Skin of body (tissue), 2 donors: ENCODE data around the gene PADI3. TPM values are rescaled to one million over a fixed set of nuclear protein-coding genes. Genes with fewer than 3 reads are reported as not detected.

Experiments
- DNase-seq: peaks from one replicate; lab custom pipeline; 2025; lab: John Stamatoyannopoulos, UW
- total RNA-seq: library from RNA; depleted of rRNA; stranded (reverse); fragments of >200 nt; gene quantifications from one replicate; pipeline ENCODE4 v1.2.3, GENCODE V29; 2014

PADI3 gene
- total RNA-seq, 1 donor from 2014 or later, result 15.8 TPM

GRCh38 chr1:17272066-17272465 is 23.2 kb downstream of the PADI3 start:
- no peak for DNase-seq

- no peak for DNase-seq
Observed at GRCh38 chr1:17272646-17273045, 23.7 kb downstream of the PADI3 start.

GRCh38 chr1:17273096-17273495 is 24.2 kb downstream of the PADI3 start:
- no peak for DNase-seq

- no peak for DNase-seq
Observed at GRCh38 chr1:17274186-17275170, 25.6 kb downstream of the PADI3 start.

- no peak for DNase-seq
Observed at GRCh38 chr1:17276568-17276967, 27.7 kb downstream of the PADI3 start.

- DNase-seq, result no peak
Observed at GRCh38 chr1:17277511-17278159, 28.7 kb downstream of the PADI3 start.

- DNase-seq, result no peak
Observed at GRCh38 chr1:17278996-17279830, 30.3 kb downstream of the PADI3 start.

- no peak for DNase-seq
Observed at GRCh38 chr1:17280436-17280835, 31.5 kb downstream of the PADI3 start.

GRCh38 chr1:17280894-17281293 is 32.0 kb downstream of the PADI3 start:
- DNase-seq, result no peak

GRCh38 chr1:17281775-17282181 is 32.9 kb downstream of the PADI3 start:
- no peak for DNase-seq

- DNase-seq, result no peak
Observed at GRCh38 chr1:17282836-17283235, 33.9 kb downstream of the PADI3 start.

GRCh38 chr1:17286646-17287045 is 37.7 kb downstream of the PADI3 start:
- no peak for DNase-seq

- DNase-seq, result no peak
Observed at GRCh38 chr1:17287130-17287776, 38.4 kb downstream of the PADI3 start.

- DNase-seq, result peak; percentile 10
Observed at GRCh38 chr1:17289721-17290120, 40.8 kb downstream of the PADI3 start.

- no peak for DNase-seq
Observed at GRCh38 chr1:17290553-17290952, 41.7 kb downstream of the PADI3 start.

GRCh38 chr1:17292299-17293160 is 43.6 kb downstream of the PADI3 start:
- DNase-seq, result no peak

- DNase-seq, result no peak
Observed at GRCh38 chr1:17293681-17294425, 45.0 kb downstream of the PADI3 start.

GRCh38 chr1:17295292-17295691 is 46.4 kb downstream of the PADI3 start:
- no peak for DNase-seq

- no peak for DNase-seq
Observed at GRCh38 chr1:17296086-17296485, 47.2 kb downstream of the PADI3 start.
